Measurements from ENCODE around the gene SMARCAL1.
A peak's percentile ranks its signal among the peaks of the same experiment; 100 is the strongest.

SMARCAL1 gene

GRCh38 chr2:216392945-216393840 lies 19.1 kb upstream of the SMARCAL1 start:
- DNase-seq (ENCODE audit: low spot score) = no peak

GRCh38 chr2:216394881-216395280 lies 17.4 kb upstream of the SMARCAL1 start:
- DNase-seq (ENCODE audit: low spot score) = no peak

GRCh38 chr2:216399621-216400020 lies 12.7 kb upstream of the SMARCAL1 start:
- DNase-seq (ENCODE audit: low spot score) = no peak

GRCh38 chr2:216402751-216403150 lies 9.5 kb upstream of the SMARCAL1 start:
- DNase-seq (ENCODE audit: low spot score) = no peak

GRCh38 chr2:216404010-216404618 lies 8.2 kb upstream of the SMARCAL1 start:
- DNase-seq (ENCODE audit: low spot score) = peak; percentile 31

- DNase-seq (ENCODE audit: low spot score) = no peak
These were observed 6.7 kb upstream of the SMARCAL1 start for GRCh38 chr2:216405588-216405987.

GRCh38 chr2:216406826-216407225 lies 5.5 kb upstream of the SMARCAL1 start:
- DNase-seq (ENCODE audit: low spot score) = no peak

GRCh38 chr2:216408426-216409290 lies 3.6 kb upstream of the SMARCAL1 start:
- no peak for DNase-seq (ENCODE audit: low spot score)

GRCh38 chr2:216410550-216410949 lies 1.7 kb upstream of the SMARCAL1 start:
- no peak for DNase-seq (ENCODE audit: low spot score)

- DNase-seq (ENCODE audit: low spot score) = no peak
These were observed 1.6 kb downstream of the SMARCAL1 start for GRCh38 chr2:216413882-216414281.

GRCh38 chr2:216414772-216415319 lies 2.6 kb downstream of the SMARCAL1 start:
- DNase-seq (ENCODE audit: low spot score) = no peak

- DNase-seq (ENCODE audit: low spot score) = no peak
These were observed 3.3 kb downstream of the SMARCAL1 start for GRCh38 chr2:216415541-216415940.

- DNase-seq (ENCODE audit: low spot score) = no peak
These were observed 4.5 kb downstream of the SMARCAL1 start for GRCh38 chr2:216416571-216417307.

GRCh38 chr2:216418981-216419380 lies 6.7 kb downstream of the SMARCAL1 start:
- DNase-seq (ENCODE audit: low spot score) = no peak

- no peak for DNase-seq (ENCODE audit: low spot score)
These were observed 8.2 kb downstream of the SMARCAL1 start for GRCh38 chr2:216420367-216421101.

GRCh38 chr2:216423071-216423470 lies 10.8 kb downstream of the SMARCAL1 start:
- no peak for DNase-seq (ENCODE audit: low spot score)

- DNase-seq (ENCODE audit: low spot score) = no peak
These were observed 12.0 kb downstream of the SMARCAL1 start for GRCh38 chr2:216424274-216424673.

- no peak for DNase-seq (ENCODE audit: low spot score)
These were observed 12.9 kb downstream of the SMARCAL1 start for GRCh38 chr2:216425008-216425787.

GRCh38 chr2:216426166-216426777 lies 14.0 kb downstream of the SMARCAL1 start:
- DNase-seq (ENCODE audit: low spot score) = no peak

GRCh38 chr2:216426938-216427337 lies 14.7 kb downstream of the SMARCAL1 start:
- DNase-seq (ENCODE audit: low spot score) = no peak

Data from germinal center (tissue), 1 donor.